WTC11 (cell line): ENCODE data around the gene NEK5. TPM values are rescaled to one million over a fixed set of nuclear protein-coding genes. Genes with fewer than 3 reads are reported as not detected.

ENCODE experiments used
- ATAC-seq: fragments of 200-7000 bp; cut with Tn5 transposase; 2 replicates; pipeline ENCODE4 v1.10.0; 2021; ENCODE audit warnings: mild to moderate bottlenecking, moderate library complexity
- CTCF ChIA-PET: fragments of 300-600 bp; sonication (Branson Sonifier 250); formaldehyde crosslinking; loops from one replicate; lab custom pipeline; 2021; ENCODE audit warnings: antibody characterized with exemption; lab: Charles Lee
- POLR2A ChIA-PET: fragments of 350-600 bp; sonication (Branson Sonifier 250); formaldehyde crosslinking; loops from one replicate; lab custom pipeline; 2021; ENCODE audit warnings: antibody characterized with exemption; lab: Charles Lee
- DNase-seq: peaks from one replicate; pipeline ENCODE4 v3.0.0; 2021; ENCODE audit warnings: low spot score
- H3K27ac Mint-ChIP-seq: 2 replicates; pipeline ENCODE4 v1.8.0; 2021; ENCODE audit warnings: mixed read lengths
- H3K27me3 Mint-ChIP-seq: 2 replicates; pipeline ENCODE4 v1.8.0; 2021; ENCODE audit warnings: low read depth, mild to moderate bottlenecking, moderate library complexity, mixed read lengths
- H3K36me3 Mint-ChIP-seq: 2 replicates; pipeline ENCODE4 v1.8.0; 2021; ENCODE audit warnings: mixed read lengths
- H3K4me1 Mint-ChIP-seq: 2 replicates; pipeline ENCODE4 v1.8.0; 2022; ENCODE audit warnings: mixed read lengths
- H3K4me3 Mint-ChIP-seq: 2 replicates; pipeline ENCODE4 v1.8.0; 2021; ENCODE audit warnings: mild to moderate bottlenecking, moderate library complexity, mixed read lengths
- H3K9me3 Mint-ChIP-seq: 2 replicates; pipeline ENCODE4 v1.8.0; 2021; ENCODE audit warnings: mixed read lengths
- AFF4 ChIP-seq: sonication (generic); formaldehyde crosslinking; IDR thresholded peaks from 2 replicates; pipeline ENCODE4 v1.8.1; 2023; ENCODE audit warnings: mild to moderate bottlenecking, missing genetic modification reagents, borderline replicate concordance
- E2F4 ChIP-seq: sonication (generic); formaldehyde crosslinking; IDR thresholded peaks from 2 replicates; pipeline ENCODE4 v1.8.1; 2022; ENCODE audit warnings: low read depth, mild to moderate bottlenecking, moderate library complexity, missing genetic modification reagents, borderline replicate concordance
- FOXK1 ChIP-seq: sonication (generic); formaldehyde crosslinking; IDR thresholded peaks from 2 replicates; pipeline ENCODE4 v1.8.0; 2022; ENCODE audit warnings: mild to moderate bottlenecking, moderate library complexity, missing genetic modification reagents
- GABPB1 ChIP-seq: sonication (generic); formaldehyde crosslinking; IDR thresholded peaks from 2 replicates; pipeline ENCODE4 v1.8.1; 2023; ENCODE audit warnings: mild to moderate bottlenecking, missing genetic modification reagents
- GTF2I ChIP-seq: fragments of 250-450 bp; sonication (Bioruptor Pico); conservative IDR thresholded peaks from 2 replicates; pipeline ENCODE4 v1.4.0; 2021; ENCODE audit warnings: mild to moderate bottlenecking
- MXD4 ChIP-seq: fragments of 250-450 bp; sonication (Bioruptor Pico); IDR thresholded peaks from 2 replicates; pipeline ENCODE4 v1.8.0; 2021; ENCODE audit warnings: mild to moderate bottlenecking, moderate library complexity, borderline replicate concordance
- NR1H2 ChIP-seq: sonication (generic); formaldehyde crosslinking; IDR thresholded peaks from 2 replicates; pipeline ENCODE4 v1.9.0; 2021; ENCODE audit warnings: mild to moderate bottlenecking, moderate library complexity, missing genetic modification reagents
- PREB ChIP-seq: sonication (generic); formaldehyde crosslinking; IDR thresholded peaks from 2 replicates; pipeline ENCODE4 v1.8.1; 2022; ENCODE audit warnings: mild to moderate bottlenecking, missing genetic modification reagents, moderate library complexity, borderline replicate concordance
- TEAD4 ChIP-seq: sonication (generic); formaldehyde crosslinking; IDR thresholded peaks from 2 replicates; pipeline ENCODE4 v1.8.0; 2022; ENCODE audit warnings: mild to moderate bottlenecking, missing genetic modification reagents
- ZNF396 ChIP-seq: fragments of 250-450 bp; sonication (Bioruptor Pico); IDR thresholded peaks from 2 replicates; pipeline ENCODE4 v1.8.0; 2021; ENCODE audit warnings: mild to moderate bottlenecking, moderate library complexity, borderline replicate concordance
- ZNF532 ChIP-seq: fragments of 250-450 bp; sonication (Bioruptor Pico); IDR thresholded peaks from 2 replicates; pipeline ENCODE4 v1.9.0; 2021; ENCODE audit warnings: mild to moderate bottlenecking, borderline replicate concordance
- total RNA-seq: library from RNA; stranded (reverse); gene quantifications from 3 replicates; pipeline ENCODE4 v1.2.3, GENCODE V29; 2021
- TF ChIP-seq, protein P1 (sequence below): sonication (generic); formaldehyde crosslinking; conservative IDR thresholded peaks from 2 replicates; pipeline ENCODE4 v1.8.1; 2023; ENCODE audit warnings: mild to moderate bottlenecking, low read depth, missing genetic modification reagents, moderate library complexity
- TF ChIP-seq, protein P2 (sequence below): sonication (generic); formaldehyde crosslinking; IDR thresholded peaks from 2 replicates; pipeline ENCODE4 v1.8.1; 2023; ENCODE audit warnings: mild to moderate bottlenecking, missing genetic modification reagents, moderate library complexity

The NEK5 gene
- total RNA-seq, 1 experiment from 2014 or later: 0.55 TPM

- TF ChIP-seq ZNF532 (CRISPR knock-in tag): no peak
- TF ChIP-seq E2F4 (CRISPR knock-in tag): no peak
- TF ChIP-seq PREB (CRISPR knock-in tag): no peak
Observed at GRCh38 chr13:51998723-51999509, 130.0 kb downstream of the NEK5 start (continued).

- no peak overlapping the region for H3K4me3 Mint-ChIP-seq
- TF ChIP-seq GABPB1 (peak; percentile 20; the same call in 1 of the 2 replicates), AFF4 (CRISPR knock-in tag) (no peak), FOXK1 (CRISPR knock-in tag) (peak; percentile 41; the same call in 1 of the 2 replicates)
- TF ChIP-seq, all 79 proteins: peak for 2
- POLR2A ChIA-PET: no interaction called here
- H3K9me3 Mint-ChIP-seq: no peaks in the 10 kb centered on the region
- H3K4me1 Mint-ChIP-seq: peaks cover 62% of the 10 kb centered on the region
- H3K27me3 Mint-ChIP-seq: no peaks in the 10 kb centered on the region; the same call in 1 of the 2 replicates
- CTCF ChIA-PET: interaction anchor here (0.7 to 5.4 kb wide), 4 partner anchors 14 to 130 kb away, joined by 3 to 36 read pairs (median 4); partner anchors contain the start of genes ALG11 and NEK5
- DNase-seq: peak; percentile 34
- ATAC-seq: peak; percentile 49
- H3K36me3 Mint-ChIP-seq: no peaks in the 10 kb centered on the region
- no peak overlapping the region; the same call in 1 of the 2 replicates for H3K27ac Mint-ChIP-seq
Observed at GRCh38 chr13:51997641-51998330, 131.1 kb downstream of the NEK5 start.

DNA sequence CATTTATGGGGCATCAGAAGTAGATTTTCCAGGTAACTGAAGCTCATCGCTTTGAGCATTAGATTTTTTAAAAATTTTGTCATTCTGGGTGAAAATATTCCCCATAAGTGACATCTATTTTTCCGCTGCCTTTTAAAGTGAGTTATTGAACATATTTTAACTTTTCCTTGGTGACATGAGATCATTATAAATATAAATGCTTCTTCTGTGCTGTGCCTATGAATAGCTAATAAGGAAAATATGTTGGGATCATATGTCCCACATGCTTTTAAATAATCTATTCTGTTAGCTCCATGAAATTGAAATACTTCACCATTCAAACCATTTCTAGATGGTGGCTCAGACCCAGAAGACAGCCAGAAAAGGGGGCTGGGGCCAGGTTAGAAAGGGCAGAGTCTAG is 131.7 kb downstream of the NEK5 start:
- Mint-ChIP-seq H3K27me3 (no peaks in the 10 kb centered on the region; the same call in 1 of the 2 replicates), H3K4me3 (no peak overlapping the region), H3K4me1 (peaks cover 61% of the 10 kb centered on the region), H3K9me3 (no peaks in the 10 kb centered on the region), H3K36me3 (no peaks in the 10 kb centered on the region), H3K27ac (no peak overlapping the region)
- no peak for ATAC-seq
- POLR2A ChIA-PET: no interaction called here
- no peak for DNase-seq
- CTCF ChIA-PET: interaction anchor here (5.4 kb wide), 1 partner anchor 131 kb away, joined by 36 read pairs; the partner anchor contains the start of gene NEK5
- no peak for TF ChIP-seq GTF2I (CRISPR knock-in tag)
- TF ChIP-seq, protein P1, sequence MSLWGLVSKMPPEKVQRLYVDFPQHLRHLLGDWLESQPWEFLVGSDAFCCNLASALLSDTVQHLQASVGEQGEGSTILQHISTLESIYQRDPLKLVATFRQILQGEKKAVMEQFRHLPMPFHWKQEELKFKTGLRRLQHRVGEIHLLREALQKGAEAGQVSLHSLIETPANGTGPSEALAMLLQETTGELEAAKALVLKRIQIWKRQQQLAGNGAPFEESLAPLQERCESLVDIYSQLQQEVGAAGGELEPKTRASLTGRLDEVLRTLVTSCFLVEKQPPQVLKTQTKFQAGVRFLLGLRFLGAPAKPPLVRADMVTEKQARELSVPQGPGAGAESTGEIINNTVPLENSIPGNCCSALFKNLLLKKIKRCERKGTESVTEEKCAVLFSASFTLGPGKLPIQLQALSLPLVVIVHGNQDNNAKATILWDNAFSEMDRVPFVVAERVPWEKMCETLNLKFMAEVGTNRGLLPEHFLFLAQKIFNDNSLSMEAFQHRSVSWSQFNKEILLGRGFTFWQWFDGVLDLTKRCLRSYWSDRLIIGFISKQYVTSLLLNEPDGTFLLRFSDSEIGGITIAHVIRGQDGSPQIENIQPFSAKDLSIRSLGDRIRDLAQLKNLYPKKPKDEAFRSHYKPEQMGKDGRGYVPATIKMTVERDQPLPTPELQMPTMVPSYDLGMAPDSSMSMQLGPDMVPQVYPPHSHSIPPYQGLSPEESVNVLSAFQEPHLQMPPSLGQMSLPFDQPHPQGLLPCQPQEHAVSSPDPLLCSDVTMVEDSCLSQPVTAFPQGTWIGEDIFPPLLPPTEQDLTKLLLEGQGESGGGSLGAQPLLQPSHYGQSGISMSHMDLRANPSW (CRISPR knock-in tag): no peak
- no peak for TF ChIP-seq NR1H2 (CRISPR knock-in tag)
- TF ChIP-seq, protein P2, sequence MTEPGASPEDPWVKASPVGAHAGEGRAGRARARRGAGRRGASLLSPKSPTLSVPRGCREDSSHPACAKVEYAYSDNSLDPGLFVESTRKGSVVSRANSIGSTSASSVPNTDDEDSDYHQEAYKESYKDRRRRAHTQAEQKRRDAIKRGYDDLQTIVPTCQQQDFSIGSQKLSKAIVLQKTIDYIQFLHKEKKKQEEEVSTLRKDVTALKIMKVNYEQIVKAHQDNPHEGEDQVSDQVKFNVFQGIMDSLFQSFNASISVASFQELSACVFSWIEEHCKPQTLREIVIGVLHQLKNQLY (CRISPR knock-in tag): no peak
- no peak for TF ChIP-seq TEAD4 (CRISPR knock-in tag)
- TF ChIP-seq ZNF396: no peak
- TF ChIP-seq MXD4: no peak
